Fibroblast of skin of left quadriceps (primary cell): Measurements from ENCODE around the gene VSTM2B.
A peak's percentile ranks its signal among the peaks of the same experiment; 100 is the strongest.

Experiments
- DNase-seq, 2 experiments: peaks; one replicate each; pipeline ENCODE4 v3.0.0-alpha.2; 2013; ENCODE audit warnings: low read depth in 2 of 2

The VSTM2B gene

GRCh38 chr19:29591670-29592069 lies 65.9 kb downstream of the VSTM2B start:
- DNase-seq = no peak

- DNase-seq = no peak
These were observed 68.1 kb downstream of the VSTM2B start for GRCh38 chr19:29593869-29594268.

GRCh38 chr19:29596080-29596727 lies 70.4 kb downstream of the VSTM2B start:
- DNase-seq = no peak

GRCh38 chr19:29596885-29597525 lies 71.2 kb downstream of the VSTM2B start:
- no peak for DNase-seq

GRCh38 chr19:29598036-29598435 lies 72.2 kb downstream of the VSTM2B start:
- DNase-seq = no peak

- no peak for DNase-seq
These were observed 72.7 kb downstream of the VSTM2B start for GRCh38 chr19:29598496-29598895.

GRCh38 chr19:29603308-29603707 lies 77.5 kb downstream of the VSTM2B start:
- DNase-seq = no peak

- DNase-seq = peak; percentile 87 to 89
These were observed 80.0 kb downstream of the VSTM2B start, which contains the start of gene POP4 for GRCh38 chr19:29605653-29606419. POP4 (plus strand) TSS chr19:29606283; CDS start chr19:29606319, 36 bp downstream.

- DNase-seq = no peak
These were observed 80.6 kb downstream of the VSTM2B start for GRCh38 chr19:29606420-29606747.

GRCh38 chr19:29609636-29610035 lies 83.8 kb downstream of the VSTM2B start:
- no peak for DNase-seq

- no peak for DNase-seq
These were observed 84.4 kb downstream of the VSTM2B start for GRCh38 chr19:29610213-29610573.

GRCh38 chr19:29610574-29611271 lies 84.9 kb downstream of the VSTM2B start:
- peak; percentile 46 to 50 for DNase-seq

GRCh38 chr19:29612121-29612520 lies 86.3 kb downstream of the VSTM2B start:
- DNase-seq = no peak

GRCh38 chr19:29612801-29613595 lies 87.2 kb downstream of the VSTM2B start:
- DNase-seq = no peak

- DNase-seq = no peak
These were observed 88.3 kb downstream of the VSTM2B start for GRCh38 chr19:29614046-29614445.
